ENCODE measurements around the gene LRRC47.
"Not testable (repeated sequence)": the region's sequence is repeated elsewhere in the genome, so short reads cannot be mapped to it uniquely, and the experiment has no call there.

The LRRC47 gene

DNA sequence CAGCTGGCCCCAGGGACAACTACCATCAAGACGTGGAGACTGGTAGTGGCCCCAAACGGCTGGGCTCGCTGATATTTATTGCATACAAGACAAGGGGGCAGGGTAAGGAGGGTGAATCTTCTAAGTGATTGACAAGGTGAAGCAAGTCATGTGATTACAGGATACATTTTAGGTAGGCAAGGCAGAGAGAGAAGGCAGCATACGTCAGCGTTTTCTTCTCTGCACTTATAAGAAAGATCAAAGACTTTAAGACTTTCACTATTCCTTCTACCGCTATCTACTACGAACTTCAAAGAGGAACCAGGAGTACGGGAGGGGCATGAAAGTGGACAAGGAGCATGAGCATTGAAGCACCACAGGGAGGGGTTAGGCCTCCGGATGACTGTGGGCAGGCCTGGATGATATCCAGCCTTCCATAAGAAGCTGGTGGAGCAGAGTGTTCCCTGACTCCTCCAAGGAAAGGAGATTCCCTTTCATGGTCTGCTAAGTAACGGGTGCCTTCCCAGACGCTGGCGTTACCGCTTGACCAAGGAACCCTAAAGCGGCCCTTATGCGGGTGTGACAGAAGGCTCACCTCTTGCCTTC lies 47.9 kb downstream of the LRRC47 start:
- not testable (repeated sequence) for DNase-seq (ENCODE audit: low read depth in 2 of 2)

DNA sequence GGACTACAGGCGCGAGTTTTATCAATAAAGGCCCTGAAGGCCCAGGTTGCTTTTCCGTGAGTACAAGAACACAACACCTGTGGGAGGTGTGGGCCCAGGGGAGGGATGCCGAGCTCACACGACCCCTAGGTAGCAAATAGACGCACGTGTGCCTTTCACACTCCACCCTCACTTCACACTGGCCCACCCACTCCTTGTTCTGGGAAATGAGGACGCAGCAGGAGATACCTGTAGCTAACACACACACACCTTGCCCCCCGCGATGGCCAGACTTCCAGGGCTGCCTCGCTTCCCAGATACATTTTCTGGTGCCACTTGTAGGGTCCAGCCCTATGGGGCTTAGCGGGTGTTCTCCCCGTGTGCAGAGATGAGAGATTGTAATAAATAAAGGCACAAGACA lies 48.4 kb downstream of the LRRC47 start:
- DNase-seq (ENCODE audit: low read depth in 2 of 2) = no peak

DNA sequence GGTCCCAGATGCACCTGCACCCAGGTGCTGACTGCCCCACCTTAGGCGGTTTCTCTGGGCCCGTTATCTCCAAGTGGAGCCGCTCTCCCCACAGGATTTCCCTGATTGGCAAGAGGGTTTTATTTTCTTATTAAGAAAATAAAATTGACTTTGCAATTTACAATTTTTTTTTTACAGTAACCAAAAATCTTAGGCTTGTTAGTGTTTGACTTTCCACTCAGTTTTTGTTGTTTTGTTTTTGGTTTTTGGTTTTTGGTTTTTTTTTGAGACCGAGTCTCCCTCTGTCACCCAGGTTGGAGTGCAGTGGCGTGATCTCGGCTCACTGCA lies 48.8 kb downstream of the LRRC47 start:
- DNase-seq (ENCODE audit: low read depth in 2 of 2) = no peak

DNA sequence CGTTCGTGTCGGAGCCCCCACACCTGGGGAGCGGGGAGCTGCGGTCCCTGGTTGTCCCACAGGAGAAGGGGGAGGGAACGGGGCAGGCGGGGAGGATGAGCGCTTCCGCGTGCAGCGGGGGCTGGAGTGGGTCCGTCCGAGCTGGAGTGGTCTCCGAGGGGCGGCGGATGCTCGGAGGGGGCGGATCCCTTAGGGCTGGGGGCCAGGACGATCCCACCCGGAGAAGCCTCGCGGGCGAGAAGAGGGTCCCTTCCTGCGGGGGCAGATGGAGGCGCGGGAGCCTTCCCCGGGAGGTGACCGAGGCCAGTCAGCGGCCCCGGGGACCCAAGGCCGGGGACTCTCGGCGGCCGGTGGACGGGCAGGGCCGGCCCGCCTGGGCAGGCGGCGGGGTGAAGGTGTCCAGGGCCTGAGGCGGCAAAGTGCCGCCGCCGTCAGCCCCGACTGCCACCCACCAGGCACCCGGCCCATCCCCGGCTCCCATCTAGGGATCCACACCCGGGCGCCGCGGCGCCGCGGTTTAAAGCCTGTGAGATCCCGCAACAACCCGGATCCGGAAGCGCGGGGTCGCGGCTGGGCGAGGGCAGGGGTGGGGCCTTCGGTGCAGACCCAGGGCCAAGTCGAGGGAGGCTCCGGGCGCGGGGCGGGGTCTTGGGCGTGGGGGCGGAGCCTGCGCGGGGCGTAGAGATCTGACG lies 49.3 kb downstream of the LRRC47 start:
- peak; percentile 64 to 81 for DNase-seq (ENCODE audit: low read depth in 2 of 2)

- no peak for DNase-seq (ENCODE audit: low read depth in 2 of 2)
Measured at GRCh38 chr1:3746389-3746829, 49.9 kb downstream of the LRRC47 start.

DNA sequence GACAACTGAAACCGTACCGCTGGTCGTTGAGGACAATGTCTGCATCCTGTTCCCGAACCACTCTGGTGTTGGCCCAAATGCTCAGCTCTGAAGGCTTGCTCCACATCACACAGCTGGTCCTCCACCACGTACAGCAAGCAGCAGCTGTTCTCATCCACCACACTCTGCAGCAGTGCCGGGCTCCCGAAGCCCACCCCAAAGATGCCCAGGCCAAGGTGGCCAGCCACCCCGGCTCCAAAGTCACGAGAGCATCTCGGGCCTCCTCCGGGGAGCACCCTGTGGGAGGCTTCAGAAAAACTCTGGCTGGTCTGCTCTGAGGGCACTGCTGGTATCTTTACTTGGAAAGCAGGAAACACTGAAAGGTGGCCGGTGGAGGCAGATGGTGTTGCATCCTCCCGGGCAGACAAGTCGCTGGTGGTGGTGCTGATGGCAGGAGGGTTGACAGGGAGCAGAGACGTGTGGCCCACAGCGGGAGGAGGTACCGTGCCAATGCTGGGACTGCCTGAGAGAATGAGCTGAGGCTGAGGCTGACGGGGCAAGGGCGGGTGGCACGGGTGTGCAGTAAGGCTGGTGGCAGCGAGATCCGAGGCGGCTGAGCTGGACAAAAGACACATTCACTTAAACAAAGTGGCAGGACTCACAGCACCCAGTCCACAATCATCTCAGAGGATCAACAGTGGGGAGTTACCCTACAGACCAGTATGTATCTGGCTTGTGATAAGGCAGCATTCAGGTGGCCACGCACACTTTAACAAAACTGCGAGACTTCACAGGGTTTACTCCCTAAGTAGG lies 50.5 kb downstream of the LRRC47 start:
- no peak for DNase-seq (ENCODE audit: low read depth in 2 of 2)

GRCh38 chr1:3745071-3745470 lies 51.2 kb downstream of the LRRC47 start:
- DNase-seq (ENCODE audit: low read depth in 2 of 2) = no peak

- DNase-seq (ENCODE audit: low read depth in 2 of 2) = no peak
Measured at GRCh38 chr1:3744646-3745045, 51.7 kb downstream of the LRRC47 start.

DNA sequence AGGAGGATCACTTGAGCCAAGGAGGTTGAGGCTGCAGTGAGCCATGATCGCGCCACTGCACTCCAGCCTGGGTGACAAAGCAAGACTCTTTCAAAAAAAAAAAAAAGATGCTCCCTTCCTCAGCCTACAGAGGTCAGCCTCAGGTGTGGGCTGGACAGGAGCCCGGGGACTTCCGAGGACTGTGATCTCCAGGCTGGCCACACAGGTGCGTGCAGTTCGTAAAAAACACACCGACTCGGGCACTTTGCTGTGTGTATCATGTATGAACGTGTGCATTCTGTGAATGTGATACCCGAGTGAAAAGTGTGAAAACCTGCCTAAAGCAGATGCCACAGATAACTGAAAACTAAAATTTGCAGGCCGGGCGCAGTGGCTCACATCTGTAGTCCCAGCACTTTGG lies 52.5 kb downstream of the LRRC47 start:
- no peak for DNase-seq (ENCODE audit: low read depth in 2 of 2)

GRCh38 chr1:3743421-3743820 lies 52.9 kb downstream of the LRRC47 start:
- DNase-seq (ENCODE audit: low read depth in 2 of 2) = no peak

GRCh38 chr1:3742439-3743298 lies 53.6 kb downstream of the LRRC47 start:
- no peak for DNase-seq (ENCODE audit: low read depth in 2 of 2)

DNA sequence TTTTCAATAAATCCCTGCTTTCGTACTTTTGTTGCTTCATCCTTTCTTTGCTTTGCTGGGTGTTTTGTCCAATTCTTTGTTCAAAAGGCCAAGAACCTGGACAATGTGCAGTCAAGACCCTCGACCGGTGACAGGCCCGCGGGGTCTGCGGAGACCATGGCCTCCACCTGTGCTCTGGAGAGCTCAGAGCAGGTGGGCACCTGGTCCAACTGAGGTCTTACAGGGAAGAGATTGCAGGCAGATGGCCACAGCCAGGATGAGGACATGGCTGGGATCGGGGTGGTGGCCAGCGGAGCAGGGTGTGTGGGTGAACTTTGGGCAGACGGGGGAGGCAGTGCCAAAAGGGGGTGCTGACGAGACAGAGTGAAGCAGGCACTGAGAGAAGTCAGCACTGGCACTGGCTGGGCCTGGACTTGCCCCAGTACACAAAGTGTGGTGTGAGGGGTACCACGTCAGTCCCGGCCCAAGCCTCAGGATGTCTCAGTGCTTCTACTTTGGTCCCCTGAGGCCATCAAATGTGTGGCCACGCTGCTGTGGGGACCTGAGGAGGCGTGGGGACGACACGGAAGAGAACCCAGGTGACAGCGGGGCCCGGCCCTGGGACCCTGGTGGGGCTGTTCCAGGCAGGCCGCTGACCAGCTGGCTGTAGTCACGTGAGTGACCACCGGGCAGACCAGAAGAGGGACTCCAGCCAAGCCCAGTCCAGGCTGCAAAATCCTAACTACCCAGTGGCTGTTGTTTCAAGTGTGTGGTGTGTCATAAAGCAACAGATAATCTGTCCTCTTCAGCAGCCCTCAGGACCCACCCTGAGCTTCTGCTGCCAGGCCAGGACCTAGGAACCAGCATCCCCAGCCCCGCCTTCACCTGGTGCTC lies 54.5 kb downstream of the LRRC47 start:
- DNase-seq (ENCODE audit: low read depth in 2 of 2) = no peak

DNA sequence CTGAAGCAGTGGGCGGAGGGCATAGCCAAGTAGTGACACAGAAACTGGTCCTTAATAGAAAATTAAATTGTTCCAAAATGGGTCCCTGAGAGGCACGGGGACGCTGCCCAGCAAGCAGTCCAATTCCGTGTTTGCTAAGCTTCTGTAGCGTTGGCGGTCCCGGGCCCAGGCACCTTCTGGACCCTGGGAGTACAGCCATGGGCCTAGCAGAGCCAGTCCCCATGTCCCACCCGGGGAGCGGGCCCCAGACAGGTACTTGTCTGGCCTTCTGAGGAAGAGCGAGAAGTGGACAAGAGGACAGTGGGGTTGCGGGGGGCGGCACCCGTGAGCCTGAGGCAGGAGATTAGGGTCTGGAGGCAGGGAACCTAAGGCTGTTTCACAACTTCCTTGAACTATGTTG lies 55.5 kb downstream of the LRRC47 start:
- no peak for DNase-seq (ENCODE audit: low read depth in 2 of 2)

GRCh38 chr1:3740042-3740441 lies 56.3 kb downstream of the LRRC47 start:
- DNase-seq (ENCODE audit: low read depth in 2 of 2) = no peak

GRCh38 chr1:3738943-3739342 lies 57.4 kb downstream of the LRRC47 start:
- no peak for DNase-seq (ENCODE audit: low read depth in 2 of 2)

GRCh38 chr1:3736708-3737107 lies 59.6 kb downstream of the LRRC47 start:
- DNase-seq (ENCODE audit: low read depth in 2 of 2) = no peak

DNA sequence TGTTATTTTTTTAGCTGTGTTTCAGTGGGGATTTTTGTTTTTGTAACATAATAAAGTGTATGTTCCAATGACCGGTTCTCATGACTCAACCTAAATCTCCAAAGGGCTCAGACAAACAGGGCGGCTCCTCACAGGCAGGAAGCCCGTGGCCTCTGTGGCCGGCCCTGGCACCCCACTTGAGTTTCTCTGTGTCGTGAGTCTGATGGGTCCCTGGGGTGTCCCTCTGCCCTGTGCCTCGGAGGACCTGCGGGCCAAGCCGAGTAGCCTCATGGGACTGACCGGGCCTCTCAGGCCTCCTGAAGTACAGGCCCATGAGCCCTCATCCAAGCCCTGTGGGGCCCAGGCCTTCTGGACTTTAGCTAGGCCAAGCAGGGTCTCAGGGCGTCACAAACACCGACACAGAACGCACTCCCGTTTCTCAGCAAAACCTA lies 60.2 kb downstream of the LRRC47 start:
- no peak for DNase-seq (ENCODE audit: low read depth in 2 of 2)

DNA sequence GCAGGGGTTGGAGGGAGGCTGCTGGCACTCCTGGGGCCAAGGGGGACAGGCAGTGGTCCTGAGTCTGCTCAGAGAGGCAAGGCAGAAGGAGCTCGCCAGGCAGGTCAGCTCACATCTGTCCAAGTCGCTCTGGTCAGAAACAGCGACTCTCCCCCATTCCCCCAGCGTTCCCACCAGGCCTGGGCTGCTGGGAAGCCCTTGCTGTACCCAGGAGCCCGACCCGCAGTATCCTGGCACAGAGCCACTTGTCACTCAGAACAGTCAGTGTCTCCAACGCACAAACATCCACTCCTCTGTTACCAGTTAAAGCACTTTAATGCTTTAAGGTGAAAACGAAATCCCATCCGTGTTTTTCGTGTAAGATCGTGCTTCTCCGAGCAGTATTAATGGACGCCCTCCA lies 60.6 kb downstream of the LRRC47 start:
- DNase-seq (ENCODE audit: low read depth in 2 of 2) = no peak

GRCh38 chr1:3735027-3735681 lies 61.1 kb downstream of the LRRC47 start:
- no peak for DNase-seq (ENCODE audit: low read depth in 2 of 2)

DNA sequence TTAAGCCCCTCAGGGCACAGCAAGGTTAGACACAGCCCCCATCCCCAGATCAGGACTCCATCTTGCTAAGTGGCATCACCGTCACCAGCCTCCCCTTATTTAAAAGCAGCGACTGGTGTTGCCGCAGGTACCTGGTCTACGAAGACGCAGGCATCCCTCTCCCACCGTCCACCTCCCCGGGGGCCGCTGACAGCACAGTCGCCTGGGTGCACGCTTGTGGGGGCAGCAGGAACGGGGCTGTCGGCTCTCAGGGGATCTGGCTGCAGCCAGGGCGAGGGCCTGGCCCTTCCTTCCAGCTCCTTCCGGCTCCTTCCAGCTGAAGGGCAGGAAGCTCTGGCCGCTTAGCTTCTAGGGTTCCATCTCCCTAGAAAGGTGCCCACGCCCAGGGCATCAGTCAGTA lies 61.7 kb downstream of the LRRC47 start:
- no peak for DNase-seq (ENCODE audit: low read depth in 2 of 2)

Measured in stimulated activated CD8-positive, alpha-beta memory T cell treated with anti-CD3 and anti-CD28 coated beads, Interleukin-7, amount 100 ng/mL, for 4 hours (primary cell).